HG02588 (cell line): ENCODE results near the gene SIM1.

Experiments used
- ATAC-seq: cut with Tn5 transposase; IDR thresholded peaks from one replicate; pipeline ENCODE4 v1.9.1; 2021; ENCODE audit warnings: mild to moderate bottlenecking, moderate library complexity; ENCODE audit not compliant: unreplicated experiment

Gene SIM1

DNA sequence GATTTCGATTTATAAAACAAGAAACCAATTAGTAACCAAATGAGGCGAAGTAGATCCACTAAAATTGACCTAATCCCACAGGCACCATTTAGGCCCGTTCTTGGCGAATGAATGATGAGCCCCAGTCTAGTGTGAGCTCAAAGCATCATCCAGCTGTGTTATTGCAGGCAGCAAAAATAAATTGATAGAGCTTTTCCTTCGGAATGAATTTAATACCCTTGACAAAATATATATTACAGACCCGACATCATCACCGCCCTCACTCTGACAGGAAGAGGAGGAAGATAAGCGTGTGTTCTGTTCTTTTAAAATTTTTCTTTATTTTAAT is 7.8 kb downstream of the SIM1 start:
- no peak for ATAC-seq

DNA sequence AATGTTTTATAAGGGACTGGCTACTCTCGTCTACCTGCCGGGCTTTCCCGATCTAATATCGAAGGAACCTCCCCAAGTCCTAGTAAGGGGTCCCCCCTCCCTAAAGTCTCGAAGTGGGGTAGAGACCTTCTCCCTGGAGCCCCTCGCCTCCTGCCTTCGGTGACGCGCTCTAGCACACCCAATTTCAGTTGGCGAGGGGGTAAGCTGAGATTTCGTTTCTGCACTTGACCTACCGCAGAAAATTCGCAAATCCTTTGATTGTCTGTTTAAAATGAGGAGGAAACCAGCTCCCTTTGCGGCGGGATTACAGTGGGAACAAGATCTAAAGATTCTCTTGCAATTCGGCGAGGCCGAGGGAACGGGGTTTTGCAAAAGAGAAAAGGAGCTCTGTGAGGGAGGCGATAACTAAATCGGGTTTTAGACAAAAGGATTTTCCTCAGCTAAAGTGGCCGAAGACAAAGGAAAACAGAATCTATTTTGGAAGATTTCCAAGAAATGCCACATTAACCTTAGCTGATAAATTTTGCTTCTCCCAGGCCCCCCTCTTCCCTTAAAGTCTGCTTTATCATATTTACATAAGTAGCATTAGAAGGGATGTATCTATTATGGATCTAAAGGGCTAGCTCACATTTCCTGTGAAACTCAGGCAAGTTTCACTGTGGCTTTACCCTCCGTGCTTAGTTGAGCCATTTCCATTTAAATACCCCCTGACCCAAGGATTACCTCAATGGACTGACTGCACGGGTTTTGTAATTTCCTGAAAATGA is 8.4 kb downstream of the SIM1 start:
- no peak for ATAC-seq

DNA sequence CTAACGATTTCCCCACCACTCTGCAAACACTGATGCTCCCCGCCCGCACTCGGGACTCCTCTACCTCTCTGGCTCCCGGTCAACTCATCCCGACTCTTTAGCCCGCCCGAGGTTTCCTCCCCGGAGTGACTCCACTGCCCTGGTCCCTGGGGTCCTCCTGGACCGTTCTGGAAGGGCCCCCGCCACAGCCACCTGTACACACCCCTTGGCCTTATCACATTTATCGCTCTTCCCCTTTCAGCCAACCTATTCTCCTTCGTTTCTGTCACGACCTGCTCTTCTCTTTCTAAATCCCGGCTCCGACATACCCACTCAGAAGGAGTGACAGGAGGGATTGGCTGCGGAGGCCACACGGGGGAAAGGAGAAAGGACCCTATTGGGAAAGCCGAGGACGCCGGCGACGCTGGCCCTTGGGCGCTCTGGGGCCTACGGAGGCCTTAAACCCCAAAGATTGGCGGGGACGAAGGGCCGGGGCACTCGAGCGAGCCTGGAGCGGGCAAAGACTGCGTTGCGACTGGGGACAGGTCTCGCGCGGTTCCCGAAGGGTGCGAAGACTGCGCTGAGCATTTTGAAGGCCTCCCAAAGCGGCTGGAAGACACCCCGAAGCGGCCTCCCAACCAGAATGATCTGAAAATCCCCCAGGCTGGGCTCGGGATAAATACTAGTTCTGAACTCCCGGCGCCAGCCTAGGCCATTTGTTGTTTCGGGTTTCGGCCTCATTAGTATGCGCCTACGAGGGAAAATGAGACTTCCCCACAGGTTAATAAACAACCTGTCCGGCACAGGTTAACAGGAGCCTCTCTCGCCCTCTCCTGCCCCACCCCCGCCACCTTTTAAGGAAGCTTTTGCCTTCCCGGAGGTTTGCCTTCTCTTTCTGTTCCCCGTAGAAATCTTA is 9.2 kb downstream of the SIM1 start:
- no peak for ATAC-seq

DNA sequence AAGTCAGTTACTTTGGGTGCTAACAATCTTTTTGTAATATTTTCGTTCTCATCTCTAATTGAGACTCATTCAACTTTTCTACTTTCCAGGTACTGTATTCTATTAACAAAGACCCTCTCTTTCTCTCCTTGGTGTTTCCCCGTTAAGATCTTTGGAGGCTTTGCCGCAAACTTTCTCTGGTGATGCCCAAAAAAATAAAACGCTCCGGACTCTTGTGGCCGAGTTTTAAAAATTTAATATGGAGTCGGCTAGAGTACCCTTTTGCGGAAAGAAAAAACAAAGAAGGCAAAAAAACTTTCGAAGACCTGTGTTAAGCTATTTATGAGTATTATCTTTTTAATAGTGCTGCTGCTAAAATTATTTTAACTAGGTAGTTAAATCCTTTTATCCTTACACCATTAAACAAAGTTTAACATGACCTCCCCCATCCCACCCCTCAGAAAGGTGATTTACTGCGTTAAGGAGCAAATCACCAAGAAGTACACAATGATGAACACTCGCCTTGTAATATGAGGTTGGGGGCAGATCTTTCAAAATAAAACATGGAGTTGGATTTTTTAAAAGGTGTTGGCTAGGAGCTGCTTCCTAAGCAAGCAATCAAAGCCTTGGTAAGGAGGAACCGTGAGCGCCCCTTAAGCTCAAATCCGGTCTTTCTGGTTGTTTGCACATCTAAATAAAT is 10.0 kb downstream of the SIM1 start:
- ATAC-seq = no peak

DNA sequence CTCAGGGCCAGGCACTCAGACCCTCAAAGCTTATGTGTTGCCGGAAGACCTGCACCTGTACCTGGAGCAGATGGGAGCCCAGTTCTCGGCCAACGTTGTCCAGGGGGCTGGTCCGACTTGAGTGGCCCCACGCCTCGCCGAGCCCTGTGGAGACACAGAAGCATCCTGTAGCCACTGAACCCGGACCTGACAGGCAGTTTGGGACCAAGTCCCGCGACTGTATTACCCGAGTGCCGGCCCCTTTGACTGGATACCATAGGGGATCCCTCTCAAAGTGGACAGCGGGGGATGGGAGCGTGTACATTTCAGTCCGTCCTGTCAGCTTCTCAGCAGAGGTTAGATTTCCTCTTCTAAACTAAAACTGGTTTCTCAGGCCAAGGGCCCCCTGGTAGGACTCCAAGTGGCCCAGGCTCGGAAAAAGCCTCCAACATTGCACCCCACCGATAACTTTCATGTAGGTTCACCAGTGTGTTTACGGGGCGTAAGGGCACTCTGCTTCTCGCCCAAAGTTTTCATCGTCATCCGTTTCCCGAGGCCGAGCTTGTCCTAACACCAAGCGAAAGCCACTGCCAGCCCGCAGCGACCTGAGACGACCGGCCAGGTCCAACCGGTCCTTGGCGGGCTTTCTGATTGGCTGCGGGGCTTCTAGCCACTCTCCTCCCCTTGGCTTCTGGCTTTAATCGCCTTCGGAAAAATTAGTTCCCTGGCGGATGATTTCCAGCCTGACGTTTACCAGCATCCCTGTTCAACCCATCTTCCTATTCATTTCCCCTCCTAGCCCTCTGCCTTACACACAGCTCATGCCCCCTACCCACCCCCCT is 10.8 kb downstream of the SIM1 start:
- ATAC-seq = no peak

DNA sequence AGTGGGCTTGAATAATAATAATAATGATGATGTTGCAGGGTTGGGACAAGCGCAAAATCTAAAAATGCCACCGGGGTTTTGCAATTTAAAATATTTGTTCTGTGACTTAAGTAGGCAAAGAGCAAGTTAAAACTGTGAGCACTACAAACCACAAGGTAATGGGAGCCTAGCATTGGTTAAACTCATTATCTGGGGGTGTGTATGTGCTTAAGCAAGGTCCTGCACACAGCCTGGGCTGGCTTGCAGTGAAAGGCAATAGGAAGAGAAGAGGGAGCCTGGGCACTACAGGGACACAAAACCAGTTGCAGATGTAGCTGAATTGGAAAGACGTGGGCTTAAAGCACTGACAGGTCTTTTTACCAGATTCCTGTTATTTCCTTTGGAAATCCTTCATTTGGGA is 11.7 kb downstream of the SIM1 start:
- no peak for ATAC-seq

DNA sequence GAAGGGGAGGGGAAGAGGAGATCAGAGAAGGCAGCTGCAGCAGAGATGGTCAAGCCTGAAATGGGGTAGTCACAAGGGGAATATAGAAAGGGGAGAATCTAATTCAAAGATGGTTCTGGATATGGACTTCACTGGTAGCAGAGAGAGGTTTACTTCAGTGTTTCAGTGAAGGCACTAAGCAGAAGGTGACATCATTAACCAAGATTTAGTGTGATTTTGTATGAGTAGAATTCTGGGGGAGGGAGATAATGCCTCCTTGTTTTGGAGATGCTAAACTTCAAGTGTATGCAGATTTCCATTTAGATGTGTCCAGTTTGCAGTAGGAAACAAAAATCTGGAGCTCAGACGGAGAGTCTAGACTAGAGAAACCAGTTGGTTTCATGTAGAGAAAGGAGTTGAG is 13.1 kb downstream of the SIM1 start:
- ATAC-seq = no peak

DNA sequence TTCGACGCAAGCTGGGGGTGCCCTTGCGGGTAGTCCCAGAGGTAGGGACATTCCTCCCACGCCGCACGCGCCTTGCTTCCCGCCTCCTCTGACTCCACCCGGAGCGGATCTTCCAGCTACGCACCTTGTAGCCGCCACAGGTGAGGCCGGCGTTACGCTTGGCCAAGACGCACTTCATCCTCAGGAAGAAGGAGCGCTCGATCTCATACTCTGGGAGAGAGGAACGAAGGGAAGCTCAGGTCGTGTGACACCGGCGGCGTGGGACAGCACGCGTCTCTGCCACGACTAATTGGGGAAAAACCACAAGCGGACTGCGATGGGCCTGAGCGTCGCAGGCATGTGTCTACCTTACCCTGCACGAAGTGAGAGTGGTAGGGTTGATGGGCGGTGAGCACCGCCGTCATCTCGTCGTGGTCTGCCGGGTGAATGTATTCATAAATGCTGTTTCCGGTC is 15.5 kb downstream of the SIM1 start:
- ATAC-seq = no peak

DNA sequence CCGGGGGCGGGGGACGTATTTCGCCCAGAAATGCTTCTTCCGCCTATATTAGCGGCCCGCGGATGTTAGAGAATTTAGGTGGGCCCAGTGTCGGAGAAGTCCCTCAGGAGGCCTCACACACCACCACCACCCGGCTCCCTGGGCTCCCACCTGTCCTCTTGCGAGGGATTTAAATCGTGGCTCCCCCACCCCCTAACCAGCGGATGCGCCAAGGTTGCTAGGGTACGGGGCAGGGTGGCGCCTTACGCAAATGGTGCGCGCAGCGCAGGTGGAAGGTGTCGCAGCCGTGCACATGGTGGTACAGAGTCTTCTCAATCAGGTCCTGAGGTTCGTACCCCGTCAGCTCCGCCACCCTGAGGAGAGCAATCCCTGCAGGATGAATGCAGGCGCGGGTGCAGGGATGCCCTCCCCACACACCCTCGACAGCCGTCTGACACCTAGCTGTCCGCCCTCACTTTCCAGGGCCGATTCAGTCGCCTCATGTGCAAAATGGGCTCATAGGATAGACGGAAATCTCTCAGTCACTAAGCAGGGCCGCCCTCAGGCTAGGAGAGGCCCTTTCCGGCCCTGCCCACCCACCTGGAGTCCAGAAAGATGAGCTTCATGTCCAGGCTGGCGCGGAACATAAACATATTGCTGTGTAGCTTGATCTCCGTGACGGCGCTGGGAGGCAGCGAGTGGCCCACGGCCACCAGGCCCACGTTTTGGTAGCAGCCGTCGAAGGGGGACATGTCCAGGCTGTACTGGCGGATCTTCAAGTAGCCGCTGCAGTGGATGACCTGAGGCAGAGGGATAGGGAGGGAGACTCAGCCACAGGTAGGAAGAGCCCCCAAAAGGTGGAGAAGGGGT is 16.6 kb downstream of the SIM1 start:
- ATAC-seq = no peak

DNA sequence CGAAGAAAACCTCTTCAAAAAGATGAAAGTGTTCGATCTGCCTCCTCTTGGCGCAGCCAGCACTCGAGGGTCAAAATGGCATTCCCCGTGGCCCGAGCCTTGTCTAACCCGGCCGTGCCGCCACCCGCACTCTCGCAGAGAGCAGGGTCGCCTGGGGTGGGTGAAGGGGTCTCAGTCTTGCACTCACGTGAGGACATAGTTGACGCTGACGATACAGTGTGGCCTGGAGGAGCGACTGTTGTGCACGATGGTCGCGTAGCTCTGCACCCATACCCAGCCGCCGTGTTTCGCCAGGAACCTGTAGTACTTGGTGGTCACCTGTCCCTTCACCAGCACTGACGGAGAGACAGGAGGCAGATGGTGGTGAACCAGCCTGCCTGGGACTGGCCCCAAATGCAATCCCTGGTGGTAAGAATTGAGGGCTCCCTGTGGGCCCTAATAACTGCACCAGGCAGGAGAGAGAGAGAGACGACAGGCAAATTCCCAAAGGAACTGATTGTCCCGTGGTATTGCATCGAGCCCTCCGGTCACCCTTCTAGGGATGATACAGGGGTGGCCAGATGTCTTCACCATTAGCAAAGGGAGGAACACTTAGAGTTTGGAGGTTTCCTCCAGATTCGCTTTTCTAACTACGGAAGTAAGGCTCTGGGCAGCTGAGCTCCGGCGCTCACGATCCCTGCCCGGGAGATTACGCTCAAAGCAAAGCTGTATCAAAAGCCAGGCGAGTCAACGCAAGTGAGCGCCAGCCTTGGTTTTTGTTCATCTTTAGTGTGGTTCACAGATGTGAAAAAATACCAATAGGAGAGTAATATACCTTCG is 17.4 kb downstream of the SIM1 start:
- ATAC-seq = no peak

DNA sequence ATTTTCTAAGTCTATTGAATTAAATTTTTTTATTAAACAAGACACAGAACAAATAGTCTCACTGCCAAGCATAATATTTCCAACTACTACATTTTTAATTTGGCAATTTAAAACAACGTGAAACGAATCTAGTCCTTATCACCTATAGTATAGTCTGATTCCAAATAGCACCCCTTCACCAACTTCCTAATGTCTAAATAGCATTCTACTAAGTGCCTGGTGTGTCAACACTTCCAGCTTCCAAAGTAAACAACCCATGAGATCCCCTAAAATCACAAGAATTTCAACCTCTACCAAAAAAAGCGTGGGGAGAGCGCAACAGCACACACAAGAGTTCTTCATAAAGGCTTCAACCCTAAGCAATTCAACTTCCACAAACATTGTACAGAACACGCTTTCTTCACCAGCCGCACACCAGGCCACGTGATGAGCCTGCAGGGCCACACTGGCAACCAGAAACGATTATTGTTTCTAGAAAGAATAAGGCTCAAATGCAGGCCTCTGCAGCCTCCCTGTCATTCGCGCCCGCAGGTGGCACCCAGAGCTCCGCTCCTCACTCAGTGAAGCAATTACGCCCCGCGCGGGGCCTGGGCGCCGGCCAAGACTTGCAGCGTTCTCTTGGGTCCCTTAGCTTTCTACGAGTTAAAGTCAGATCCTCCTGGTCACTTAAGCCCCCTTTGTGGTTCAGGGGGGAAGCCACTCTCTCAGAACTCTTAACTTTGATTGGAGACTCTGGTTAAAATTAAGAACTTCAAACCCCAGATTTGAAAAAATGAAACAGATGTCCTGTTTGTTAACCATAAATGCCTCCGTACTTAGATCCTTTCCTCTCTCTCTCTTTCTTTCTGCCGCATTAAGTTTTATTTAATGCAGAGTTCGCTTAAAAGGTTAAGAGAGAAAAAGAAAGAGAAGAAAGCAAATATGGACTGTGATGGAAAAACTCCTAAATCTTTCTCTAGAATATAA is 18.3 kb downstream of the SIM1 start:
- no peak for ATAC-seq

DNA sequence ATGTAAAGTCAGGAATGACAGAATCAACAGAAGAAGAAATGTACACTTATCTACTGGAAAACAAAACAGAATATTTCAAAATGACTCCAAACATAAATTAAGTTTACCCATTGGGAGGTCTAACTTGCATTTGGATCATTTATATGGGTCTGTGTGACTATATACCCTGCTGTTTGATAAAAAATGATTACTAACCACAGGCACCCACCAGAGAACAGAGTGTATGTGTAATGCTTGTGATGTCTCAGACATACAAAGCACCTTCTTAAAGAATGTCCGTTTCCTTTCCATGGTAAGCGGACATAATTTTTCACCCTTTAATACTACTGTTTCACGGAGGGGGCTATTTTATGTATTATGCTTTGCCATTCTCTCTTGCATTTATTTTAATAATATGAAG is 19.2 kb downstream of the SIM1 start:
- ATAC-seq = no peak

DNA sequence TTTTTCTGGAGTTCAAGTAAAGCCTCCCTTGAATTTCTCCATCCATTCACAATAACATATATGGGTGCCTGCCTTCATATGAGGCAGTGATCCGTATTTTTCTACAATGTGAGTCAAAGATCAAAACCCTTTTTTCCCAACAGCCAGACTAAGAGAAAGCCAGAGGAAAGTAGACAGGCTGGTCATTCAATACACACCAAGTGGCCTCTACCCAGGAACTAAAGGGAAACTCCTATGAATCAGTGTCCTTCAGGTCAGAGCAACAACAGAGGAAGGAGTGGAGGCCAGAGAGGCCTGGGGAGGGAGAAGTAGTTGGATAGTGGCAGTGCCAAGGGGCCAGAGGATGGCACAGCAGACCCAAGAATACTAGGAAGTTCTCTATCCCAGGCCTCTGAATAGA is 23.8 kb downstream of the SIM1 start:
- no peak for ATAC-seq

DNA sequence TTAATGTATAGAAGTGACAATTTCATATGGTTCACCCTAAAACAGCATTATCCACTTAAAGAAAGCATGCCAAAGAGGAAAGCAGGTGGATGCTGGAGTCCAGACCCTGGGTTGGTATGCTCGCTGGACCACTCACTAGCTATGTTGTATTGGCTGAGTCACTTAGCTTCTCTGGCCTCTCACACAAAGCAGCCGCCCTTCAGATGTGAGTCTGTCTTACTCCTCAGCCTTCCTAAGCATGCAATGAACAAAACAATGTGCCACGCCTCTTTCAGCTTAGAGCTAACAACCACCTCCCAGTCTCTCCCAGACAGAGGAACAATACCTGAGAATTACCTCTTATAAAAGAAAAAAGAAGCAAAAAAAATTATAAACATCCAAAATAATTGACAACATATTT is 29.4 kb downstream of the SIM1 start:
- no peak for ATAC-seq

DNA sequence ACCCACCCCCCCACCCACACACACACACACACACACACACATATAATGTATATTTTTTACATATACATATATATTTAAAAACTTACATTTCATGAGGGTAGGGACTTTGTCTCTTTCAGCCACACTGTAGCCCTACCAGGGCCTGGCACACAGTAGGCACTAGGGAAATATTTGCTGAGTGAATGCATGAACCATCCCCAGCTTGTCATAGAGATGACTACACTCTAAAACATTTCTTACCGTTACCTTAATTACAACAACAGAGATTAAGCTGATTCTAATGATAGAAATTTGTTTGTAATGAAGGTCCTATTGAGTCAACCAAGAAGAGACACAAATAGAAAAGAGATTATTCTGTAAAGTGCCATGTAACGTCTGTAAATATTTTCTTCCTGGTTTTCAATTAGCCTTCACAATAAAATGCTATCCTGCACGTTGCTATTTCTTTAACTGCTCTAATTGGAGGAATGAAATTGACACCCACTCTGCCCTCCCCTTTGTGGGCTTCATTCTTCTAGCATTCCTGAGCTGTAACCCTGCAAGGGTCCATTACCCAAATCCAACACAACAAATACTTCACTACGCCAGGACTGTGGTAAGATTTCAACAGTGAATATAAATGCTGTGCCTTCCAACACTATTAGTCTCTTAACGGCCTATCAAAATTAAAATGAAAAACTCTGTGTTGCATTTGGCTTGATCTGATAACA is 30.8 kb downstream of the SIM1 start:
- no peak for ATAC-seq

DNA sequence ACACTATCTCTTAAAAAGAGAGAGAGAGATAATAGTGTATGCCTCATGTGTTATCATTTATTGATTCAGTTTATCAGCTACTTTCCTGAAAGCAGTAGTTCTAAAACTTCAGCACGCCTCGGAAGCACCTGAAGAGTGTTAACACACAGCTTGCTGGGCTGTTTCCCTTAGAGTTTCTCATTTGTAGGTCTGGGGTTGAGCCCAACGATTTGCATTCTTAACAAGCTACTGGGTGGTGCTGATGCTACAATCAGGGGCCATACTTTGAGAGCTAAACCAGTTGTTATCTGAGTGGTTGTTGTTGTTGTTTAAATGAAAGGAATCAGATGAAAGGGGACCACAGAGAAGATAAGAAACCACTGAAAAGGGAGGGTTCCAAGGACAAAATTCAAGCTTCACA is 32.6 kb downstream of the SIM1 start:
- ATAC-seq = no peak

DNA sequence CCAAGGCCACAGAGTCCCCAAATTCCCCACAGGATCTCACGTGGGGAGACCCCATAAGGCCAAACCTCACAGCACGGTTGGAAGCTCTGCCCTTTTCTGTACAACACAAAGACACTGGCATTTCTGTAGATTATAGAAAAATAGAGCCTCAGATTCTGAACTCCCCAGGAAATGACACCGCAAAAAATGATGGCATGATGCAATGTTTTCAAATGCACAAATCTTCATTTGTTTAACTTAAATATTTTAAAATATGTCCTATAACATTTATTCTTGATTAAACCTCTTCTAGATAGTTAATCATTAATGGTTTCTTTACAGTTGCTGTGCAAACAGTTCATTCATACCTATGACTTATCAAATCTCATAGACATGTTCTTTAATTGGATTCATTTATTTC is 33.8 kb downstream of the SIM1 start:
- no peak for ATAC-seq
